ENCODE data around the gene IFI30.
A peak's percentile ranks its signal among the peaks of the same experiment; 100 is the strongest.

IFI30 gene

DNA sequence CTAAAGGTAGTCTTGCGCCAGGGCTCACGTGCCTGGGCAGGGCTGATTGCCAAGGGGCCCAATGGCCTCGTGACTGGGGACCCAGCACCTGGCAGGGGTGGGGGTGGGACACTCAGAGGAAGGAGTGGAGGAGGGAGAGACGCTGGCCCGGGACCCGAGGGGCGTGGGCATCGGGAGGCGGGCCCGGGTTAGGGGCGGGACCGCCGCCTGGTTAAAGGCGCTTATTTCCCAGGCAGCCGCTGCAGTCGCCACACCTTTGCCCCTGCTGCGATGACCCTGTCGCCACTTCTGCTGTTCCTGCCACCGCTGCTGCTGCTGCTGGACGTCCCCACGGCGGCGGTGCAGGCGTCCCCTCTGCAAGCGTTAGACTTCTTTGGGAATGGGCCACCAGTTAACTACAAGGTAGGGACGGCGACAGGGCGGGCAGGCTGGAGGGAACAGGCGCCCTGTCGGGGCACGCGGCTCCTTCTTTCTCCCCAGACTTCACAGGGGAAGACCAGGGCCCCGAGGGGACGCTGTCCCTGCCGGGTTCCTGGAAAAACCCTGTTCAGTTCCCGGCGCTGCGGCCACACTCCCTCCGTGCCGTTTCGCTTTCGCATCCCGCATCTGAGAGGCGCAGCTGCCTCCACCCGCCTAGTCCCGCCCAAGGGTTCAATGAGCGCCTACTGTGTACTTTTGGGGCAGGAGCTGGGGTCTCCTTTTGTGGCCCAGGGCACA lies at the start of gene IFI30:
Gene IFI30, plus strand, starts transcription at position 242 of the 717 bp plus-strand sequence. Its CDS starts 29 bp downstream, at position 271.
- H3K4me1 ChIP-seq (ENCODE audit: control insufficient read depth in 2 of 2, insufficient read depth in 2 of 2, low read length in 2 of 2) = peaks cover 10 to 15% of the 10 kb centered on the region in 2 donors
- no peaks in the 10 kb centered on the region for H3K27me3 ChIP-seq (ENCODE audit: control insufficient read depth in 2 of 2, insufficient read depth in 2 of 2, low read length in 2 of 2)
- peak within 1 kb of the TSS; percentile 69 to 78 for H3K27ac ChIP-seq (ENCODE audit: low read depth in 2 of 2, low read length in 2 of 2)

DNA sequence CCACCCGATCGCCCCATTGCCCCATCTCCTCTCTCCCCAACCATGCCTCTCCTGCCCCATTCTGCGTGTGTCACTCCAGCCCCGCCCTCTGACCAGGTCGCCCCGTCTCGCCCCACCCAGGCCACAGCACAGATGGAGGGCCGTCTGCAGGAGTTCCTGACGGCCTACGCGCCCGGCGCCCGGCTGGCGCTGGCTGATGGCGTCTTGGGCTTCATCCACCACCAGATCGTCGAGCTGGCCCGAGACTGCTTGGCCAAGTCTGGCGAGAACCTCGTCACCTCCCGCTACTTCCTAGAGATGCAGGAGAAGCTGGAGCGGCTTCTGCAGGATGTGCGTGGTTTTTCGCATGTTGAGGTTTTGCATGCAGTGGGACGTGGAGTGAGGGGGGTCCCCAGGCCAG lies 49.8 kb upstream of the IFI30 start:
- no peak overlapping the region for H3K9ac ChIP-seq (ENCODE audit: low read depth in 1 of 2, low read length in 2 of 2)
- H3K36me3 ChIP-seq (ENCODE audit: control insufficient read depth in 2 of 2, insufficient read depth in 2 of 2, low read length in 2 of 2) = peaks cover 40 to 42% of the 10 kb centered on the region in 2 donors
- no peaks in the 10 kb centered on the region for H3K27me3 ChIP-seq (ENCODE audit: control insufficient read depth in 2 of 2, insufficient read depth in 2 of 2, low read length in 2 of 2)
- H3K9me3 ChIP-seq (ENCODE audit: control insufficient read depth in 2 of 2, low read length in 2 of 2) = no peaks in the 10 kb centered on the region
- H3K27ac ChIP-seq (ENCODE audit: low read depth in 2 of 2, low read length in 2 of 2) = no peak overlapping the region
- H3K4me1 ChIP-seq (ENCODE audit: control insufficient read depth in 2 of 2, insufficient read depth in 2 of 2, low read length in 2 of 2) = peaks cover 5 to 8% of the 10 kb centered on the region in 2 donors
- H3K4me3 ChIP-seq (ENCODE audit: low read length in 2 of 2) = no peak overlapping the region

More for the DNA sequence above, at the start of gene IFI30:
- Histone ChIP-seq H3K9ac (ENCODE audit: low read depth in 1 of 2, low read length in 2 of 2) (peak within 1 kb of the TSS; percentile 68 to 81), H3K9me3 (ENCODE audit: control insufficient read depth in 2 of 2, low read length in 2 of 2) (no peaks in the 10 kb centered on the region), H3K36me3 (ENCODE audit: control insufficient read depth in 2 of 2, insufficient read depth in 2 of 2, low read length in 2 of 2) (peaks cover 0 to 14% of the 10 kb centered on the region in 2 donors), H3K4me3 (ENCODE audit: low read length in 2 of 2) (peak within 1 kb of the TSS; percentile 76 to 84)

DNA sequence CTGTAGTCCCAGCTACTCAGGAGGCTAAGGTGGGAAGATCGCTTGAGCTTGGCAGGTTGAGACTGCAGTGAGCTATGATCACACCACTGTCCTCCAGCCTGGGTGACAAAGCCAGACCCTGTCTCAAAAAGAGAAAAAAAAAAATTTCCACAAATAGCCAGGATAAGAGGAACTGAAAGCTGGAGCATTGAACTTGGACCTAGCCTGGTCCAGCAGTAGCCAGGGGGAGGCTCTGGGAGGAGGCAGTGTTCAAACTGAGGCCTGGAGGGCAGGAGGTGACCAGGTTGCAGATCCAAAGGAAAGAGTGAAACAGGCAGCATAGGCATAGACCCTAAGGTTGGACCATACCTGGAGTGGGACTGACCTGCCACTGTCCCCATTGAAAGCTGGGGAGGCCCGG lies 47.5 kb upstream of the IFI30 start:
- H3K4me1 ChIP-seq (ENCODE audit: control insufficient read depth in 2 of 2, insufficient read depth in 2 of 2, low read length in 2 of 2) = no peaks in the 10 kb centered on the region
- H3K9me3 ChIP-seq (ENCODE audit: control insufficient read depth in 2 of 2, low read length in 2 of 2) = no peaks in the 10 kb centered on the region
- H3K27ac ChIP-seq (ENCODE audit: low read depth in 2 of 2, low read length in 2 of 2) = no peak overlapping the region
- no peaks in the 10 kb centered on the region for H3K27me3 ChIP-seq (ENCODE audit: control insufficient read depth in 2 of 2, insufficient read depth in 2 of 2, low read length in 2 of 2)
- no peak overlapping the region for H3K4me3 ChIP-seq (ENCODE audit: low read length in 2 of 2)
- H3K9ac ChIP-seq (ENCODE audit: low read depth in 1 of 2, low read length in 2 of 2) = no peak overlapping the region
- peaks cover 58% of the 10 kb centered on the region in 2 donors for H3K36me3 ChIP-seq (ENCODE audit: control insufficient read depth in 2 of 2, insufficient read depth in 2 of 2, low read length in 2 of 2)

DNA sequence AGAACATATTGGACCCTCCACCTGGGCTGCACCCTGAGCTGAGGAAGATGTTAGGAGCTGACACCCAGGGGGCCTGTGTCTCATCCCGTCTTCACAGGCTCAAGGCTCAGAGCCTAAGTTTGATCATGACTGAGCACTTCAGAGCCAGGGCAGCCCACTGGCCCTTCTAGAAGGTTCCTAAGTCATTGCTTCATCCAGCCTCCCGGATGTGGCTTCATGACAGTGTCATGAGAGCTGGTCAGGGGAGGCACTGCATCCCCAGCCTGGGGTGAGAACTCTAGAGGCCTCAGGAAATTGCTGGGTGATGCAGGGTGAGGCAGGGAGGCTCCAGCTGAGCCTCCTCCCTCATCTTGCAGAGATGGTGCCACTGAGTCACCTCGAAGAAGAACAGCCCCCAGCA lies 45.6 kb upstream of the IFI30 start:
- Histone ChIP-seq H3K9me3 (ENCODE audit: control insufficient read depth in 2 of 2, low read length in 2 of 2) (no peaks in the 10 kb centered on the region), H3K36me3 (ENCODE audit: control insufficient read depth in 2 of 2, insufficient read depth in 2 of 2, low read length in 2 of 2) (peaks cover 50 to 57% of the 10 kb centered on the region in 2 donors), H3K9ac (ENCODE audit: low read depth in 1 of 2, low read length in 2 of 2) (no peak overlapping the region), H3K27me3 (ENCODE audit: control insufficient read depth in 2 of 2, insufficient read depth in 2 of 2, low read length in 2 of 2) (no peaks in the 10 kb centered on the region), H3K27ac (ENCODE audit: low read depth in 2 of 2, low read length in 2 of 2) (no peak overlapping the region), H3K4me1 (ENCODE audit: control insufficient read depth in 2 of 2, insufficient read depth in 2 of 2, low read length in 2 of 2) (no peaks in the 10 kb centered on the region), H3K4me3 (ENCODE audit: low read length in 2 of 2) (no peak overlapping the region)

DNA sequence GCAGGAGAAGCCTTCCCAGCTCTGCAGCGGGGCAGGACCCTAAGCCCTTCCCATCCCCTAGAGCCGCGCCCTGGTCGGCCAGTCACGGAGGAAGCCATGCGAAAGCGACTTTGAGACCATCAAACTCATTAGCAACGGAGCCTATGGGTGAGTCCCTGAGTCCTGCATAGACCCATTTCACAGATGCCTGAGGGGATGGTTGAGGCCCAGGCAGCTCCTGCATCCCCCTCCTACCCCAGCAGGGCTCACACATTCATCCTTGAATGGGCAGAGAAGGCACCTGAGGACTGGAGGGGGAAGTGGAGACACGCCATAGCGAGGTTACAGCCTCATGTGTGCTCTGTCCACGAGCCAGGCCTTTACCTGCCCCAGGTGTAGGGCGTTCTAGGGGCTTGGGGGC lies 44.8 kb upstream of the IFI30 start:
- Histone ChIP-seq H3K9me3 (ENCODE audit: control insufficient read depth in 2 of 2, low read length in 2 of 2) (no peaks in the 10 kb centered on the region), H3K27me3 (ENCODE audit: control insufficient read depth in 2 of 2, insufficient read depth in 2 of 2, low read length in 2 of 2) (no peaks in the 10 kb centered on the region), H3K4me1 (ENCODE audit: control insufficient read depth in 2 of 2, insufficient read depth in 2 of 2, low read length in 2 of 2) (no peaks in the 10 kb centered on the region), H3K4me3 (ENCODE audit: low read length in 2 of 2) (no peak overlapping the region), H3K36me3 (ENCODE audit: control insufficient read depth in 2 of 2, insufficient read depth in 2 of 2, low read length in 2 of 2) (peaks cover 43 to 53% of the 10 kb centered on the region in 2 donors), H3K9ac (ENCODE audit: low read depth in 1 of 2, low read length in 2 of 2) (no peak overlapping the region), H3K27ac (ENCODE audit: low read depth in 2 of 2, low read length in 2 of 2) (no peak overlapping the region)

DNA sequence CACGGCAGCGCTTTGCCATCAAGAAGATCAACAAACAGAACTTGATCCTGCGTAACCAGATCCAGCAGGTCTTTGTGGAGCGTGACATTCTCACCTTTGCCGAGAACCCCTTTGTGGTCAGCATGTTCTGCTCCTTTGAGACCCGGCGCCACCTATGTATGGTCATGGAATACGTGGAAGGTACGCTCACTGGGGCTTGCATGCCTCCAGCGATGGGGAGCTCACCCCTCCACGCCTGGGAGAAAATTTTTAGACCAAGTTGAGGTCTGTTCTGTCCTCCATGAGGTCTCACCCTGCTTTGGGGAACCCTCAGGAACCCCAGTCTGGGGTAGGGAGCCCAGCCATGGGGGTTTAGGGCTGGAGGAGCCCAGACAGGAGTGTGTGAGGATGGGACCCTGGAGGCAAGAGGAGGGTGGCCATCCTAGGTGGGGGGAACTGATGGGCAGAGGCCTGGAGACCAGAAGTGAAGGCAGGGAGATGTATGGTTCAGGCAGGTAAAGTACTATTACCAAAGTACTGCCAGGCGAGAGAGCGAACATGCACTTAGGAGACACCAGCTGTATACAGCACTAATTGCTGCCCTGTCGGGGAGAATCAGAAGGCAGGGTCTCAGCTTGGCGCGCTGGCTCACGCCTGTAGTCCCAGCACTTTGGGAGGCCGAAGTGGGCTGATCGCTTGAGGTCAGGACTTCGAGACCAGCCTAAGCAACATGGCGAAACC lies 42.9 kb upstream of the IFI30 start:
- no peaks in the 10 kb centered on the region for H3K9me3 ChIP-seq (ENCODE audit: control insufficient read depth in 2 of 2, low read length in 2 of 2)
- no peaks in the 10 kb centered on the region for H3K27me3 ChIP-seq (ENCODE audit: control insufficient read depth in 2 of 2, insufficient read depth in 2 of 2, low read length in 2 of 2)
- H3K36me3 ChIP-seq (ENCODE audit: control insufficient read depth in 2 of 2, insufficient read depth in 2 of 2, low read length in 2 of 2) = peaks cover 43 to 53% of the 10 kb centered on the region in 2 donors
- H3K4me1 ChIP-seq (ENCODE audit: control insufficient read depth in 2 of 2, insufficient read depth in 2 of 2, low read length in 2 of 2) = peaks cover 4% of the 10 kb centered on the region in 2 donors
- no peak overlapping the region for H3K9ac ChIP-seq (ENCODE audit: low read depth in 1 of 2, low read length in 2 of 2)
- H3K4me3 ChIP-seq (ENCODE audit: low read length in 2 of 2) = no peak overlapping the region
- H3K27ac ChIP-seq (ENCODE audit: low read depth in 2 of 2, low read length in 2 of 2) = no peak overlapping the region

DNA sequence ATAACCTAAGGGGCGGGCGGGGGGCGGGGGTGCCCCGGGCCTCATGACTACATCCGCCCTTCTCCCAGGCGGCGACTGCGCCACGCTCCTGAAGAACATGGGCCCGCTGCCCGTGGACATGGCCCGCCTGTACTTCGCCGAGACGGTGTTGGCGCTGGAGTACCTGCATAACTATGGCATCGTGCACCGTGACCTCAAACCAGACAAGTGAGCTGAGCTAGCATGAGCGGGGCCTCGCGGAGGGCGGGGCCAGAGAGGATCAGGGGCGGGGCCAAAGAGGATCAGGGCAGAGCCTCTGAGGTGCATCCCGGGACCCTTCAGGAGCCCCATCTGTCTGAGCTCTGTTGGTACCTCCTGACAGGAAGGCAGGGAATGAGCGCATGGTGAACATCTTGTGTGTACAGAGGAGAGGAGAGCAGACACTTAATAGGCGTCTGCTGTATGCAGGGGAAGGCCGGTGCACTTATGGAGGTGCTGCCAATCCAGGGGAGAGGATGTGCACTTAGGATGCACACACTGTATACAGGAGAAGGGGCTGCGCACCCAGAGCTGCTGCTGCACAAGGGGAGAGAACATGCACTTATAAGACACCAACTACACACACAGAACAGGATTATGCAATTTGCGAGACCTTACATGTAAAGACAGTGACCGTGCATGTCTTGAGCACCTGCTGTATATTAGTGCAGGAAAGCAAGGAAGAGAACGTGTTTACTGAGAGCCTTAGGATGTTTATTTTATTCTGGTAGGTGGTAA lies 41.6 kb upstream of the IFI30 start:
- no peak overlapping the region for H3K4me3 ChIP-seq (ENCODE audit: low read length in 2 of 2)
- no peak overlapping the region for H3K9ac ChIP-seq (ENCODE audit: low read depth in 1 of 2, low read length in 2 of 2)
- peaks cover 44 to 55% of the 10 kb centered on the region in 2 donors for H3K36me3 ChIP-seq (ENCODE audit: control insufficient read depth in 2 of 2, insufficient read depth in 2 of 2, low read length in 2 of 2)
- H3K9me3 ChIP-seq (ENCODE audit: control insufficient read depth in 2 of 2, low read length in 2 of 2) = no peaks in the 10 kb centered on the region
- H3K27ac ChIP-seq (ENCODE audit: low read depth in 2 of 2, low read length in 2 of 2) = no peak overlapping the region
- no peaks in the 10 kb centered on the region for H3K27me3 ChIP-seq (ENCODE audit: control insufficient read depth in 2 of 2, insufficient read depth in 2 of 2, low read length in 2 of 2)
- H3K4me1 ChIP-seq (ENCODE audit: control insufficient read depth in 2 of 2, insufficient read depth in 2 of 2, low read length in 2 of 2) = peaks cover 7 to 12% of the 10 kb centered on the region in 2 donors

DNA sequence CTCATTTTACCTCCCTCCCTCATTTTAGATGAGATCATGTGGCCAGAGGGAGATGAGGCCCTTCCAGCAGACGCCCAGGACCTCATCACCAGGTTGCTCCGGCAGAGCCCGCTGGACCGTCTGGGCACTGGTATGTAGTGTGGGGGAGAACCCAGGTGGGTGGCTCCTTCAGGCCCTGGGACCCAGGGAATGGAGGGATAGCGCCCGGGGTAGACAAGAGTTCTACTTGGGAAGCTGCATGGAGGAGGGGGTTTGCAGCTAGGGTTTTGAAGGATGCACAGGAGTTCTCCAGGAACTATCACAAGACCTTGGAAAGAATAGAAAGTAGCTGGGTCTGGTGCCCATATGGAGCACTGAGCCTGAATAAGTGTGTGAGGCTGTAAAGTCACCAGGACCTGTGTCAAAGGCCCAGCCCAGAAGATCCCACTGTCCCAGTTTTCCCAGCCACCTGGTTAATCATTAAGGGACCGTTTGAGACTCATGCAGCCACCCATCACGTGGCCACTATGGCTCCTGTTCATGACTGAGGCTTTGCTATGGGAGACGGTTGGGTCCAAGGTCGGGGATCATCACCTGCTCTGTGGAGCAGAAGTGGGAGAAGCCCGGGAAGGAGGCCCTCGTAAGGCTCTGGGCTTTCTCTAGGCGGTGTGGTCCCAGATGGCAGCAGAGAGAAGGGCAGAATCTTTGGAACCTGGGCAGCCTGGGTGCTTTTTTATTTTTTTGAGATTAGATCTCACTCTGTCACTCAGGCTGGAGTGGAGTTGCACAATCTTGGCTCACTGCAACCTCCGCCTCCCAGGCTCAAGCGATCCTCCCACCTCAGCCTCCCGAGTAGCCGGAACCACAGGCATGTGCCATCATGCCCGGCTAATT lies 37.7 kb upstream of the IFI30 start:
- Histone ChIP-seq H3K27me3 (ENCODE audit: control insufficient read depth in 2 of 2, insufficient read depth in 2 of 2, low read length in 2 of 2) (no peaks in the 10 kb centered on the region), H3K9ac (ENCODE audit: low read depth in 1 of 2, low read length in 2 of 2) (peak overlapping the region in 1 of 2 donors; percentile 14), H3K4me1 (ENCODE audit: control insufficient read depth in 2 of 2, insufficient read depth in 2 of 2, low read length in 2 of 2) (peaks cover 7 to 12% of the 10 kb centered on the region in 2 donors), H3K4me3 (ENCODE audit: low read length in 2 of 2) (no peak overlapping the region), H3K27ac (ENCODE audit: low read depth in 2 of 2, low read length in 2 of 2) (peak overlapping the region; percentile 70 to 79), H3K36me3 (ENCODE audit: control insufficient read depth in 2 of 2, insufficient read depth in 2 of 2, low read length in 2 of 2) (peaks cover 31 to 47% of the 10 kb centered on the region in 2 donors), H3K9me3 (ENCODE audit: control insufficient read depth in 2 of 2, low read length in 2 of 2) (no peaks in the 10 kb centered on the region)

DNA sequence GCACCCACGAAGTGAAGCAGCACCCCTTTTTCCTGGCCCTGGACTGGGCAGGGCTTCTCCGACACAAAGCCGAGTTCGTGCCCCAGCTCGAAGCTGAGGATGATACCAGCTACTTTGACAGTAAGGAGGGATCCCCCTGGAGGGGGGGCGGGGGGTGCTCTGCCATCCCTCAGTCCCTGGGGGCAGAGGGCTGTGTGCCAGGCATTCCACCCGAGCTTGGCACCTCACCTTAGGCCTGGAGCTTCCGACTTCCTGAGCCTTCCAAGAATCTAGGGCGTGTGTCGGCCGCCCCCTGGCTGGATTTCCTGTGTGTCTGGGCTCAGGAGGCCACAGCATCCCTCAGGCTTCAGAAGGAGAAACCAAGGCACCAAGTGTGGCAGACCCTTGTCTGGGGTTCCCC lies 36.4 kb upstream of the IFI30 start:
- Histone ChIP-seq H3K9me3 (ENCODE audit: control insufficient read depth in 2 of 2, low read length in 2 of 2) (no peaks in the 10 kb centered on the region), H3K36me3 (ENCODE audit: control insufficient read depth in 2 of 2, insufficient read depth in 2 of 2, low read length in 2 of 2) (peaks cover 29 to 45% of the 10 kb centered on the region in 2 donors), H3K27me3 (ENCODE audit: control insufficient read depth in 2 of 2, insufficient read depth in 2 of 2, low read length in 2 of 2) (no peaks in the 10 kb centered on the region), H3K4me1 (ENCODE audit: control insufficient read depth in 2 of 2, insufficient read depth in 2 of 2, low read length in 2 of 2) (peaks cover 7 to 12% of the 10 kb centered on the region in 2 donors), H3K27ac (ENCODE audit: low read depth in 2 of 2, low read length in 2 of 2) (no peak overlapping the region), H3K4me3 (ENCODE audit: low read length in 2 of 2) (no peak overlapping the region), H3K9ac (ENCODE audit: low read depth in 1 of 2, low read length in 2 of 2) (no peak overlapping the region)
